Body of pancreas (tissue), 4 donors: ENCODE results near the gene CDC42SE2.

ENCODE experiments used
- CTCF ChIP-seq, 7 experiments: fragments of 450-650 bp in 4 of 7; fragments of 200-600 bp in 3 of 7; sonication (generic) in 3 of 7; IDR thresholded peaks; one replicate each; pipeline ENCODE4 v1.5.1; 2016 to 2019; ENCODE audit warnings: antibody characterized with exemption in 7 of 7
- POLR2A ChIP-seq, 3 donors: fragments of 450-650 bp; IDR thresholded peaks; one replicate each; pipeline ENCODE4 v1.6.1; 2016; ENCODE audit warnings: antibody characterized with exemption in 3 of 3, mild to moderate bottlenecking in 2 of 3

- TF ChIP-seq CTCF (IDR thresholded peaks at IDR 0.05) = no peak
- no peak for TF ChIP-seq POLR2A (IDR thresholded peaks at IDR 0.05)
These were observed 113.5 kb downstream of the CDC42SE2 start for GRCh38 chr5:131377346-131377745.
